Measurements from ENCODE around the gene IFNGR2.
"Not testable (repeated sequence)": the region's sequence is repeated elsewhere in the genome, so short reads cannot be mapped to it uniquely, and the experiment has no call there.

The IFNGR2 gene

GRCh38 chr21:33430858-33431257 lies 27.6 kb downstream of the IFNGR2 start:
- Mint-ChIP-seq H3K4me1 (peaks cover 31% of the 10 kb centered on the region), H3K27ac (no peak overlapping the region), H3K9me3 (no peaks in the 10 kb centered on the region), H3K4me3 (no peak overlapping the region), H3K27me3 (no peaks in the 10 kb centered on the region), H3K36me3 (ENCODE audit: low read depth) (peaks cover 37% of the 10 kb centered on the region)
- no peak for DNase-seq
- ATAC-seq: no peak

- no peaks in the 10 kb centered on the region for H3K9me3 Mint-ChIP-seq
- H3K4me1 Mint-ChIP-seq: peaks cover 32% of the 10 kb centered on the region
- peaks cover 41% of the 10 kb centered on the region for H3K36me3 Mint-ChIP-seq (ENCODE audit: low read depth)
- no peaks in the 10 kb centered on the region for H3K27me3 Mint-ChIP-seq
- H3K27ac Mint-ChIP-seq: no peak overlapping the region
- DNase-seq: no peak
- no peak for ATAC-seq
- no peak overlapping the region for H3K4me3 Mint-ChIP-seq
Measured at GRCh38 chr21:33432496-33432895, 29.3 kb downstream of the IFNGR2 start.

- peaks cover 32% of the 10 kb centered on the region for H3K4me1 Mint-ChIP-seq
- H3K36me3 Mint-ChIP-seq (ENCODE audit: low read depth): peaks cover 41% of the 10 kb centered on the region
- no peak overlapping the region for H3K4me3 Mint-ChIP-seq
- ATAC-seq: no peak
- no peak overlapping the region for H3K27ac Mint-ChIP-seq
- H3K9me3 Mint-ChIP-seq: no peaks in the 10 kb centered on the region
- no peaks in the 10 kb centered on the region for H3K27me3 Mint-ChIP-seq
- DNase-seq: no peak
Measured at GRCh38 chr21:33433001-33433400, 29.8 kb downstream of the IFNGR2 start.

- DNase-seq (no peak), ATAC-seq (no peak)
- H3K27me3 Mint-ChIP-seq: no peaks in the 10 kb centered on the region
- no peak overlapping the region for H3K4me3 Mint-ChIP-seq
- peaks cover 41% of the 10 kb centered on the region for H3K36me3 Mint-ChIP-seq (ENCODE audit: low read depth)
- H3K4me1 Mint-ChIP-seq: peaks cover 32% of the 10 kb centered on the region
- H3K9me3 Mint-ChIP-seq: no peaks in the 10 kb centered on the region
- H3K27ac Mint-ChIP-seq: peak overlapping the region; percentile 7
Measured at GRCh38 chr21:33433425-33434114, 30.4 kb downstream of the IFNGR2 start.

- peak; percentile 97 for ATAC-seq
- Mint-ChIP-seq H3K9me3 (no peaks in the 10 kb centered on the region), H3K4me3 (peak overlapping the region; percentile 49), H3K36me3 (ENCODE audit: low read depth) (peaks cover 39% of the 10 kb centered on the region), H3K27ac (peak overlapping the region; percentile 83), H3K27me3 (no peaks in the 10 kb centered on the region), H3K4me1 (peaks cover 32% of the 10 kb centered on the region)
- DNase-seq: peak; percentile 23
Measured at GRCh38 chr21:33434770-33435360, 31.7 kb downstream of the IFNGR2 start.

GRCh38 chr21:33437140-33437539 lies 33.9 kb downstream of the IFNGR2 start:
- Mint-ChIP-seq H3K4me1 (peaks cover 39% of the 10 kb centered on the region), H3K4me3 (no peak overlapping the region), H3K27me3 (no peaks in the 10 kb centered on the region), H3K36me3 (ENCODE audit: low read depth) (peaks cover 29% of the 10 kb centered on the region), H3K27ac (no peak overlapping the region), H3K9me3 (no peaks in the 10 kb centered on the region)
- ATAC-seq (no peak), DNase-seq (no peak)

- Mint-ChIP-seq H3K36me3 (ENCODE audit: low read depth) (peaks cover 5% of the 10 kb centered on the region), H3K9me3 (no peaks in the 10 kb centered on the region), H3K27ac (peak overlapping the region; percentile 20), H3K4me1 (peaks cover 17% of the 10 kb centered on the region), H3K27me3 (no peaks in the 10 kb centered on the region), H3K4me3 (no peak overlapping the region)
- ATAC-seq (no peak), DNase-seq (peak; percentile 15)
Measured at GRCh38 chr21:33441489-33442477, 38.6 kb downstream of the IFNGR2 start.

GRCh38 chr21:33443194-33443593 lies 40.0 kb downstream of the IFNGR2 start:
- peaks cover 17% of the 10 kb centered on the region for H3K4me1 Mint-ChIP-seq
- H3K4me3 Mint-ChIP-seq: no peak overlapping the region
- H3K9me3 Mint-ChIP-seq: no peaks in the 10 kb centered on the region
- DNase-seq (no peak), ATAC-seq (no peak)
- no peaks in the 10 kb centered on the region for H3K27me3 Mint-ChIP-seq
- H3K27ac Mint-ChIP-seq: no peak overlapping the region
- no peaks in the 10 kb centered on the region for H3K36me3 Mint-ChIP-seq (ENCODE audit: low read depth)

- ATAC-seq: no peak
- H3K27ac Mint-ChIP-seq: no peak overlapping the region
- H3K9me3 Mint-ChIP-seq: no peaks in the 10 kb centered on the region
- H3K36me3 Mint-ChIP-seq (ENCODE audit: low read depth): no peaks in the 10 kb centered on the region
- no peak overlapping the region for H3K4me3 Mint-ChIP-seq
- DNase-seq: no peak
- peaks cover 17% of the 10 kb centered on the region for H3K4me1 Mint-ChIP-seq
- H3K27me3 Mint-ChIP-seq: no peaks in the 10 kb centered on the region
Measured at GRCh38 chr21:33444499-33444898, 41.3 kb downstream of the IFNGR2 start.

GRCh38 chr21:33446620-33447019 lies 43.4 kb downstream of the IFNGR2 start:
- peaks cover 14% of the 10 kb centered on the region for H3K4me1 Mint-ChIP-seq
- H3K36me3 Mint-ChIP-seq (ENCODE audit: low read depth); H3K27me3 Mint-ChIP-seq; H3K4me3 Mint-ChIP-seq; H3K9me3 Mint-ChIP-seq; ATAC-seq; H3K27ac Mint-ChIP-seq; DNase-seq: not testable (repeated sequence)

- ATAC-seq: no peak
- H3K4me3 Mint-ChIP-seq: no peak overlapping the region
- H3K27me3 Mint-ChIP-seq: no peaks in the 10 kb centered on the region
- peaks cover 9% of the 10 kb centered on the region for H3K4me1 Mint-ChIP-seq
- no peak overlapping the region for H3K27ac Mint-ChIP-seq
- H3K9me3 Mint-ChIP-seq: no peaks in the 10 kb centered on the region
- peaks cover 11% of the 10 kb centered on the region for H3K36me3 Mint-ChIP-seq (ENCODE audit: low read depth)
- DNase-seq: no peak
Measured at GRCh38 chr21:33449616-33450015, 46.4 kb downstream of the IFNGR2 start.

- H3K27me3 Mint-ChIP-seq: no peaks in the 10 kb centered on the region
- no peak overlapping the region for H3K27ac Mint-ChIP-seq
- ATAC-seq (no peak), DNase-seq (no peak)
- H3K4me3 Mint-ChIP-seq: no peak overlapping the region
- H3K9me3 Mint-ChIP-seq: no peaks in the 10 kb centered on the region
- peaks cover 11% of the 10 kb centered on the region for H3K36me3 Mint-ChIP-seq (ENCODE audit: low read depth)
- H3K4me1 Mint-ChIP-seq: peaks cover 5% of the 10 kb centered on the region
Measured at GRCh38 chr21:33451634-33452071, 48.4 kb downstream of the IFNGR2 start.

GRCh38 chr21:33452362-33452761 lies 49.1 kb downstream of the IFNGR2 start:
- no peaks in the 10 kb centered on the region for H3K27me3 Mint-ChIP-seq
- no peak for DNase-seq
- peaks cover 11% of the 10 kb centered on the region for H3K36me3 Mint-ChIP-seq (ENCODE audit: low read depth)
- no peak overlapping the region for H3K27ac Mint-ChIP-seq
- peaks cover 5% of the 10 kb centered on the region for H3K4me1 Mint-ChIP-seq
- no peak overlapping the region for H3K4me3 Mint-ChIP-seq
- peak; percentile 54 for ATAC-seq
- H3K9me3 Mint-ChIP-seq: no peaks in the 10 kb centered on the region

- no peak overlapping the region for H3K4me3 Mint-ChIP-seq
- DNase-seq (no peak), ATAC-seq (no peak)
- peaks cover 14% of the 10 kb centered on the region for H3K36me3 Mint-ChIP-seq (ENCODE audit: low read depth)
- no peaks in the 10 kb centered on the region for H3K9me3 Mint-ChIP-seq
- H3K4me1 Mint-ChIP-seq: peaks cover 5% of the 10 kb centered on the region
- H3K27me3 Mint-ChIP-seq: no peaks in the 10 kb centered on the region
- no peak overlapping the region for H3K27ac Mint-ChIP-seq
Measured at GRCh38 chr21:33455686-33456446, 52.7 kb downstream of the IFNGR2 start.
